ENCODE results near the gene ME1.
"Not testable (repeated sequence)": the region's sequence is repeated elsewhere in the genome, so short reads cannot be mapped to it uniquely, and the experiment has no call there.

Gene ME1

GRCh38 chr6:83430611-83431544 lies at the start of gene ME1:
TSS of gene ME1 (minus strand) at chr6:83431051. CDS start at chr6:83430954, 97 bp downstream.
- peak; percentile 9 to 21 for DNase-seq (ENCODE audit: extremely low read depth in 1 of 2, low read depth in 1 of 2)

- no peak for DNase-seq (ENCODE audit: extremely low read depth in 1 of 2, low read depth in 1 of 2)
Observed at GRCh38 chr6:83480470-83480869, 49.6 kb upstream of the ME1 start.

GRCh38 chr6:83479389-83479788 lies 48.5 kb upstream of the ME1 start:
- no peak for DNase-seq (ENCODE audit: extremely low read depth in 1 of 2, low read depth in 1 of 2)

- no peak for DNase-seq (ENCODE audit: extremely low read depth in 1 of 2, low read depth in 1 of 2)
Observed at GRCh38 chr6:83476971-83477370, 46.1 kb upstream of the ME1 start.

GRCh38 chr6:83474309-83474708 lies 43.5 kb upstream of the ME1 start:
- DNase-seq (ENCODE audit: extremely low read depth in 1 of 2, low read depth in 1 of 2): no peak

- DNase-seq (ENCODE audit: extremely low read depth in 1 of 2, low read depth in 1 of 2): no peak
Observed at GRCh38 chr6:83472767-83473166, 41.9 kb upstream of the ME1 start.

- DNase-seq (ENCODE audit: extremely low read depth in 1 of 2, low read depth in 1 of 2): no peak
Observed at GRCh38 chr6:83470587-83470986, 39.7 kb upstream of the ME1 start.

- no peak for DNase-seq (ENCODE audit: extremely low read depth in 1 of 2, low read depth in 1 of 2)
Observed at GRCh38 chr6:83470001-83470400, 39.1 kb upstream of the ME1 start.

- no peak for DNase-seq (ENCODE audit: extremely low read depth in 1 of 2, low read depth in 1 of 2)
Observed at GRCh38 chr6:83467620-83468036, 36.8 kb upstream of the ME1 start.

GRCh38 chr6:83466328-83466727 lies 35.5 kb upstream of the ME1 start:
- DNase-seq (ENCODE audit: extremely low read depth in 1 of 2, low read depth in 1 of 2): no peak

GRCh38 chr6:83464381-83465140 lies 33.7 kb upstream of the ME1 start:
- DNase-seq (ENCODE audit: extremely low read depth in 1 of 2, low read depth in 1 of 2): no peak

- no peak for DNase-seq (ENCODE audit: extremely low read depth in 1 of 2, low read depth in 1 of 2)
Observed at GRCh38 chr6:83463886-83464285, 33.0 kb upstream of the ME1 start.

- no peak for DNase-seq (ENCODE audit: extremely low read depth in 1 of 2, low read depth in 1 of 2)
Observed at GRCh38 chr6:83462524-83462923, 31.7 kb upstream of the ME1 start.

- no peak for DNase-seq (ENCODE audit: extremely low read depth in 1 of 2, low read depth in 1 of 2)
Observed at GRCh38 chr6:83461438-83461837, 30.6 kb upstream of the ME1 start.

- no peak for DNase-seq (ENCODE audit: extremely low read depth in 1 of 2, low read depth in 1 of 2)
Observed at GRCh38 chr6:83459663-83460062, 28.8 kb upstream of the ME1 start.

- DNase-seq (ENCODE audit: extremely low read depth in 1 of 2, low read depth in 1 of 2): not testable (repeated sequence)
Observed at GRCh38 chr6:83450015-83450414, 19.2 kb upstream of the ME1 start.

GRCh38 chr6:83444086-83444699 lies 13.3 kb upstream of the ME1 start:
- not testable (repeated sequence) for DNase-seq (ENCODE audit: extremely low read depth in 1 of 2, low read depth in 1 of 2)

GRCh38 chr6:83443516-83443915 lies 12.7 kb upstream of the ME1 start:
- DNase-seq (ENCODE audit: extremely low read depth in 1 of 2, low read depth in 1 of 2): no peak

- DNase-seq (ENCODE audit: extremely low read depth in 1 of 2, low read depth in 1 of 2): no peak
Observed at GRCh38 chr6:83442752-83443151, 11.9 kb upstream of the ME1 start.

- no peak for DNase-seq (ENCODE audit: extremely low read depth in 1 of 2, low read depth in 1 of 2)
Observed at GRCh38 chr6:83439201-83439600, 8.3 kb upstream of the ME1 start.

GRCh38 chr6:83436674-83437073 lies 5.8 kb upstream of the ME1 start:
- no peak for DNase-seq (ENCODE audit: extremely low read depth in 1 of 2, low read depth in 1 of 2)
